A172 (cell line): ENCODE results near the gene BOK. TPM values are rescaled to one million over a fixed set of nuclear protein-coding genes. Genes with fewer than 3 reads are reported as not detected.

Experiments used
- DNase-seq: peaks from one replicate; pipeline ENCODE4 v3.0.0-alpha.2; 2015; ENCODE audit warnings: low spot score
- total RNA-seq: library from RNA; depleted of rRNA; stranded (reverse); fragments of >200 nt; shearing (Covaris generic); gene quantifications from 2 replicates; pipeline ENCODE4 v1.2.3, GENCODE V29; 2014

BOK gene
- total RNA-seq, 1 experiment from 2014 or later = 0.07 TPM

- DNase-seq = peak; percentile 29
Measured at GRCh38 chr2:241598487-241598886, 39.9 kb downstream of the BOK start.

- DNase-seq = no peak
Measured at GRCh38 chr2:241599615-241600014, 41.1 kb downstream of the BOK start.

GRCh38 chr2:241601841-241602240 lies 43.3 kb downstream of the BOK start:
- DNase-seq = no peak

GRCh38 chr2:241602720-241603119 lies 44.2 kb downstream of the BOK start:
- DNase-seq = no peak

- no peak for DNase-seq
Measured at GRCh38 chr2:241603686-241604085, 45.1 kb downstream of the BOK start.

GRCh38 chr2:241606186-241606585 lies 47.6 kb downstream of the BOK start:
- no peak for DNase-seq

GRCh38 chr2:241607162-241607885 lies 48.8 kb downstream of the BOK start:
- DNase-seq = no peak

- no peak for DNase-seq
Measured at GRCh38 chr2:241608881-241609280, 50.3 kb downstream of the BOK start.

- peak; percentile 21 for DNase-seq
Measured at GRCh38 chr2:241609859-241610793, 51.6 kb downstream of the BOK start.

- no peak for DNase-seq
Measured at GRCh38 chr2:241611062-241611461, 52.5 kb downstream of the BOK start.

- no peak for DNase-seq
Measured at GRCh38 chr2:241612156-241613016, 53.8 kb downstream of the BOK start.

GRCh38 chr2:241613017-241613780 lies 54.7 kb downstream of the BOK start:
- no peak for DNase-seq

GRCh38 chr2:241615041-241615440 lies 56.5 kb downstream of the BOK start:
- DNase-seq = no peak

- no peak for DNase-seq
Measured at GRCh38 chr2:241615522-241616052, 57.0 kb downstream of the BOK start.

- DNase-seq = no peak
Measured at GRCh38 chr2:241616168-241617125, 57.9 kb downstream of the BOK start.

- peak; percentile 32 for DNase-seq
Measured at GRCh38 chr2:241617431-241618154, 59.0 kb downstream of the BOK start.

GRCh38 chr2:241618296-241618805 lies 59.8 kb downstream of the BOK start:
- DNase-seq = no peak

- no peak for DNase-seq
Measured at GRCh38 chr2:241618829-241619228, 60.3 kb downstream of the BOK start.
